Gastrocnemius medialis (tissue), 4 donors: ENCODE data around the gene CNTNAP1. TPM values are rescaled to one million over a fixed set of nuclear protein-coding genes. Genes with fewer than 3 reads are reported as not detected.
A peak's percentile ranks its signal among the peaks of the same experiment; 100 is the strongest.

Source experiments
- ATAC-seq, 2 donors: fragments of 150-250 bp; one replicate each; pipeline ENCODE4 v1.9.1; 2016
- DNase-seq, 2 donors: peaks; one replicate each; pipeline ENCODE4 v3.0.0-alpha.2; 2019
- H3K27ac ChIP-seq, 4 donors: fragments of 200-600 bp; sonication (generic); 1 replicate in 1 of 4; 2 replicates in 3 of 4; pipeline ENCODE4 v1.5.1; 2016 to 2018; ENCODE audit warnings: mild to moderate bottlenecking in 2 of 4, moderate library complexity in 1 of 4
- H3K27me3 ChIP-seq, 3 donors: fragments of 200-600 bp; sonication (generic) in 2 of 3; 1 replicate in 1 of 3; 2 replicates in 2 of 3; pipeline versions ENCODE4 v1.5.1 to v1.6.0; 2016 to 2019; ENCODE audit warnings: mild to moderate bottlenecking in 1 of 3, moderate library complexity in 1 of 3
- H3K36me3 ChIP-seq, 2 donors: fragments of 200-600 bp; sonication (generic) in 1 of 2; one replicate each; pipeline ENCODE4 v1.5.1; 2017 to 2018
- H3K4me1 ChIP-seq, 2 donors: fragments of 200-600 bp; sonication (generic) in 1 of 2; one replicate each; pipeline ENCODE4 v1.5.1; 2016 to 2017; ENCODE audit warnings: mild to moderate bottlenecking in 2 of 2
- H3K4me3 ChIP-seq, 4 donors: fragments of 200-600 bp; sonication (generic) in 3 of 4; 1 replicate in 1 of 4; 2 replicates in 3 of 4; pipeline ENCODE4 v1.5.1; 2016 to 2019; ENCODE audit warnings: mild to moderate bottlenecking in 2 of 4
- H3K9me3 ChIP-seq, 3 donors: fragments of 200-600 bp; sonication (generic) in 2 of 3; 1 replicate in 1 of 3; 2 replicates in 2 of 3; pipeline ENCODE4 v1.5.1; 2016 to 2019
- POLR2A ChIP-seq, 2 donors: fragments of 450-650 bp; IDR thresholded peaks; one replicate each; pipeline ENCODE4 v1.6.1; 2017; ENCODE audit warnings: antibody characterized with exemption in 2 of 2, mild to moderate bottlenecking in 2 of 2, moderate library complexity in 2 of 2
- in situ Hi-C, 4 donors: fragments of 200-750 bp; cut with MboI; loops; one replicate each; pipeline versions ENCODE4 v1.15.0 to v1.8.0; 2017; ENCODE audit warnings: low sequenced_read_pairs in 4 of 4
- intact Hi-C: fragments of 100-400 bp; cut with DNase I; formaldehyde crosslinking; loops from one replicate; pipeline ENCODE4 v1.15.1; 2023; ENCODE audit warnings: low total_unique reads
- total RNA-seq, 4 donors: library from RNA; depleted of rRNA; stranded (reverse); fragments of >200 nt; gene quantifications; one replicate each; pipeline versions ENCODE4 v1.1.0 to v1.2.3, GENCODE V29; 2016
- TF ChIP-seq, protein P1 (sequence below), 5 experiments: fragments of 450-650 bp in 3 of 5; fragments of 200-600 bp in 2 of 5; sonication (generic) in 2 of 5; IDR thresholded peaks in 4 of 5; conservative IDR thresholded peaks in 1 of 5; 1 replicate in 4 of 5; 2 replicates in 1 of 5; pipeline ENCODE4 v1.5.1; 2016 to 2019; ENCODE audit warnings: antibody characterized with exemption in 5 of 5, mild to moderate bottlenecking in 3 of 5, moderate library complexity in 3 of 5

CNTNAP1 gene
- total RNA-seq, 4 donors from 2014 or later = 0.22 to 0.41 (median 0.40) TPM

- H3K4me1 ChIP-seq = peaks cover 40 to 49% of the 10 kb centered on the region in 2 donors
- H3K27ac ChIP-seq = peak overlapping the region; percentile 93 to 100 (median 98)
- intact Hi-C loops = no loop called here
- peak overlapping the region; percentile 76 to 99 (median 97) for H3K4me3 ChIP-seq
- ATAC-seq = no peak
- H3K27me3 ChIP-seq = no peaks in the 10 kb centered on the region
- DNase-seq = no peak
- H3K9me3 ChIP-seq = no peaks in the 10 kb centered on the region
- H3K36me3 ChIP-seq = peaks cover 0 to 39% of the 10 kb centered on the region in 2 donors
- peak in 1 of 2 donors; percentile 16 for TF ChIP-seq POLR2A (IDR thresholded peaks at IDR 0.05)
- TF ChIP-seq, protein P1, sequence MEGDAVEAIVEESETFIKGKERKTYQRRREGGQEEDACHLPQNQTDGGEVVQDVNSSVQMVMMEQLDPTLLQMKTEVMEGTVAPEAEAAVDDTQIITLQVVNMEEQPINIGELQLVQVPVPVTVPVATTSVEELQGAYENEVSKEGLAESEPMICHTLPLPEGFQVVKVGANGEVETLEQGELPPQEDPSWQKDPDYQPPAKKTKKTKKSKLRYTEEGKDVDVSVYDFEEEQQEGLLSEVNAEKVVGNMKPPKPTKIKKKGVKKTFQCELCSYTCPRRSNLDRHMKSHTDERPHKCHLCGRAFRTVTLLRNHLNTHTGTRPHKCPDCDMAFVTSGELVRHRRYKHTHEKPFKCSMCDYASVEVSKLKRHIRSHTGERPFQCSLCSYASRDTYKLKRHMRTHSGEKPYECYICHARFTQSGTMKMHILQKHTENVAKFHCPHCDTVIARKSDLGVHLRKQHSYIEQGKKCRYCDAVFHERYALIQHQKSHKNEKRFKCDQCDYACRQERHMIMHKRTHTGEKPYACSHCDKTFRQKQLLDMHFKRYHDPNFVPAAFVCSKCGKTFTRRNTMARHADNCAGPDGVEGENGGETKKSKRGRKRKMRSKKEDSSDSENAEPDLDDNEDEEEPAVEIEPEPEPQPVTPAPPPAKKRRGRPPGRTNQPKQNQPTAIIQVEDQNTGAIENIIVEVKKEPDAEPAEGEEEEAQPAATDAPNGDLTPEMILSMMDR (IDR thresholded peaks at IDR 0.05 in 4 of 5, conservative IDR thresholded peaks at IDR 0.05 in 1 of 5) = no peak
- in situ Hi-C loops = loop anchor here in 1 of 4 donors (10.0 kb wide), 1 partner anchor 59 kb away; no protein-coding TSS in a partner anchor
Measured at GRCh38 chr17:42673266-42673884, 9.0 kb upstream of the CNTNAP1 start.

GRCh38 chr17:42673885-42674754 lies 8.2 kb upstream of the CNTNAP1 start:
- intact Hi-C loops = no loop called here
- Histone ChIP-seq H3K4me1 (peaks cover 41 to 50% of the 10 kb centered on the region in 2 donors), H3K9me3 (no peaks in the 10 kb centered on the region), H3K36me3 (peaks cover 0 to 36% of the 10 kb centered on the region in 2 donors), H3K4me3 (peak overlapping the region; percentile 76 to 99 (median 97)), H3K27ac (peak overlapping the region; percentile 93 to 100 (median 98)), H3K27me3 (no peaks in the 10 kb centered on the region)
- peak in 1 of 2 donors; percentile 70 for DNase-seq
- in situ Hi-C loops = loop anchor here in 1 of 4 donors (10.0 kb wide), 1 partner anchor 59 kb away; no protein-coding TSS in a partner anchor
- TF ChIP-seq POLR2A (IDR thresholded peaks at IDR 0.05) = no peak
- TF ChIP-seq, protein P1 (IDR thresholded peaks at IDR 0.05 in 4 of 5, conservative IDR thresholded peaks at IDR 0.05 in 1 of 5) = peak in 4 of 5 experiments; percentile 43 to 60 (median 46)
- ATAC-seq = no peak

- intact Hi-C loops = no loop called here
- peak in 1 of 2 donors; percentile 77 for DNase-seq
- in situ Hi-C loops = loop anchor here in 3 of 4 donors (10.0 to 25.0 kb wide), 2 partner anchors 60 to 88 kb away; partner anchors contain the start of gene PSMC3IP (in 2 of the 3)
Measured at GRCh38 chr17:42674755-42675347, 7.5 kb upstream of the CNTNAP1 start.

More at GRCh38 chr17:42674755-42675347, 7.5 kb upstream of the CNTNAP1 start:
- Histone ChIP-seq H3K27me3 (no peaks in the 10 kb centered on the region), H3K27ac (peak overlapping the region; percentile 93 to 100 (median 98)), H3K4me3 (peak overlapping the region; percentile 76 to 99 (median 97)), H3K4me1 (peaks cover 41 to 50% of the 10 kb centered on the region in 2 donors), H3K9me3 (no peaks in the 10 kb centered on the region), H3K36me3 (peaks cover 0 to 30% of the 10 kb centered on the region in 2 donors)
- TF ChIP-seq, protein P1 (IDR thresholded peaks at IDR 0.05 in 4 of 5, conservative IDR thresholded peaks at IDR 0.05 in 1 of 5) = no peak
- no peak for TF ChIP-seq POLR2A (IDR thresholded peaks at IDR 0.05)
- ATAC-seq = no peak
